ENCODE data around the gene KCNMA1.

- TF ChIP-seq ZNF274 (IDR thresholded peaks at IDR 0.05; ENCODE audit: low read depth, low read length) (no peak), YY1 (IDR thresholded peaks at IDR 0.05; ENCODE audit: insufficient read depth, insufficient read length) (no peak), SUZ12 (IDR thresholded peaks at IDR 0.05; ENCODE audit: extremely low read depth, insufficient read depth, insufficient read length) (no peak)
These were observed 349.9 kb downstream of the KCNMA1 start for GRCh38 chr10:77287647-77288120.

All from NT2/D1 (cell line).